ENCODE results near the gene TMEM209.
"Not testable (repeated sequence)": the region's sequence is repeated elsewhere in the genome, so short reads cannot be mapped to it uniquely, and the experiment has no call there.

DNA sequence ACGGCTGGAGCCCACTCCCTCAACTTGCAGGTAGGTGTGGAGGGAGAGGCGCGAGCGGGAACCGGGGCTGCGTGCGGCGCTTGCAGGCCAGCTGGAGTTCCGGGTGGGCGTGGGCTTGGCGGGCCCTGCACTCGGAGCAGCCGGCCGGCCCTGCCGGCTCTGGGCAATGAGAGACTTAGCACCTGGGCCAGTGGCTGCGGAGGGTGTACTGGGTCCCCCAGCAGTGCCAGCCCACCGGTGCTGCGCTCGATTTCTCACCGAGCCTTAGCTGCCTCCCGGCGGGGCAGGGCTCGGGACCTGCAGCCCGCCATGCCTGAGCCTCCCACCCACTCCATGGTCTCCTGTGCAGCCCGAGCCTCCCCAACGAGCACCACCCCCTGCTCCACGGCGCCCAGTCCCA is 24.8 kb upstream of the TMEM209 start:
- TF ChIP-seq POLR2AphosphoS5, SPI1, POLR2A, TAF1 (IDR thresholded peaks at IDR 0.05; ENCODE audit: low read depth, low read length): not testable (repeated sequence)
